PC-3 (cell line): ENCODE results near the gene CYP27C1. TPM values are rescaled to one million over a fixed set of nuclear protein-coding genes. Genes with fewer than 3 reads are reported as not detected.

ENCODE experiments used
- ATAC-seq: fragments of 200-7000 bp; cut with Tn5 transposase; 2 replicates; pipeline ENCODE4 v1.9.1; 2020; ENCODE audit warnings: mild to moderate bottlenecking, moderate library complexity
- BruUV-seq: library from RNA; stranded (reverse); fragments of 400-500 nt; replicated peaks from 2 replicates; lab custom pipeline; 2021; lab: Mats Ljungman, UMichigan
- CTCF ChIA-PET: fragments of 300-600 bp; sonication (Branson Sonifier 250); formaldehyde crosslinking; loops from one replicate; lab custom pipeline; 2022; ENCODE audit warnings: antibody characterized with exemption; lab: Charles Lee
- POLR2A ChIA-PET: fragments of 300-600 bp; sonication (Branson Sonifier 250); formaldehyde crosslinking; loops from one replicate; lab custom pipeline; 2022; ENCODE audit warnings: antibody characterized with exemption; ENCODE audit not compliant: unreplicated experiment; lab: Charles Lee
- DNase-seq: peaks from one replicate; pipeline ENCODE4 v3.0.0-alpha.2; 2015
- H2AFZ ChIP-seq: fragments of 300-600 bp; sonication (generic); 2 replicates; pipeline ENCODE4 v1.6.0; 2016; ENCODE audit warnings: antibody characterized with exemption, low read length
- H3F3A ChIP-seq: fragments of 300-600 bp; sonication (generic); one replicate; pipeline ENCODE4 v1.6.0; 2017; ENCODE audit warnings: antibody characterized with exemption, low read length, control low read depth, mild to moderate bottlenecking; ENCODE audit not compliant: unreplicated experiment
- H3K27ac ChIP-seq: fragments of 300-600 bp; sonication (generic); 2 replicates; pipeline ENCODE4 v1.5.1; 2016; ENCODE audit warnings: mild to moderate bottlenecking, low read length
- H3K27me3 ChIP-seq: fragments of 300-600 bp; sonication (generic); 2 replicates; pipeline ENCODE4 v1.6.1; 2016; ENCODE audit warnings: low read length, mixed read lengths
- H3K36me3 ChIP-seq: fragments of 300-600 bp; sonication (generic); 2 replicates; pipeline ENCODE4 v1.6.1; 2016; ENCODE audit warnings: low read depth, mixed run types, low read length, mixed read lengths
- H3K4me1 ChIP-seq: fragments of 300-600 bp; sonication (generic); 2 replicates; pipeline ENCODE4 v1.5.1; 2016; ENCODE audit warnings: low read length; ENCODE audit not compliant: insufficient read depth
- H3K4me2 ChIP-seq: fragments of 300-600 bp; sonication (generic); 2 replicates; pipeline ENCODE4 v1.6.0; 2016; ENCODE audit warnings: low read length
- H3K4me3 ChIP-seq: fragments of 300-600 bp; sonication (generic); 2 replicates; pipeline ENCODE4 v1.5.1; 2016; ENCODE audit warnings: mild to moderate bottlenecking, low read length, mixed read lengths
- H3K79me2 ChIP-seq: fragments of 300-600 bp; sonication (generic); 2 replicates; pipeline ENCODE4 v1.6.1; 2017; ENCODE audit warnings: low read length, mixed read lengths
- H3K9ac ChIP-seq: fragments of 300-600 bp; sonication (generic); 2 replicates; pipeline ENCODE4 v1.6.0; 2016; ENCODE audit warnings: mild to moderate bottlenecking, low read length
- H3K9me2 ChIP-seq: fragments of 300-600 bp; sonication (generic); replicated peaks from 2 replicates; pipeline ENCODE4 v1.6.1; 2016; ENCODE audit warnings: mixed run types, low read length, mixed read lengths
- H3K9me3 ChIP-seq: fragments of 300-600 bp; sonication (generic); 2 replicates; pipeline ENCODE4 v1.6.1; 2016; ENCODE audit warnings: low read length, mixed read lengths
- H4K20me1 ChIP-seq: fragments of 300-600 bp; sonication (generic); 2 replicates; pipeline ENCODE4 v1.6.1; 2016; ENCODE audit warnings: low read length, mixed read lengths
- CTCF ChIP-seq: fragments of 300-600 bp; sonication (generic); conservative IDR thresholded peaks from 2 replicates; pipeline ENCODE4 v1.5.1; 2017; ENCODE audit warnings: antibody characterized with exemption, low read depth, mild to moderate bottlenecking, low read length
- EZH2 ChIP-seq: fragments of 300-600 bp; sonication (generic); IDR thresholded peaks from one replicate; pipeline ENCODE4 v1.6.1; 2017; ENCODE audit warnings: antibody characterized with exemption, mild to moderate bottlenecking, low read length; ENCODE audit not compliant: unreplicated experiment
- EZH2phosphoT487 ChIP-seq: fragments of 300-600 bp; sonication (generic); IDR thresholded peaks from 2 replicates; pipeline ENCODE4 v1.6.1; 2018; ENCODE audit warnings: mild to moderate bottlenecking, antibody characterized with exemption, low read length, borderline replicate concordance
- intact Hi-C: fragments of 100-400 bp; cut with micrococcal nuclease; formaldehyde crosslinking; loops from 2 replicates; pipeline ENCODE4 v1.9.0; 2023
- total RNA-seq: library from RNA; depleted of rRNA; stranded (reverse); fragments of >200 nt; gene quantifications from 2 replicates; pipeline ENCODE4 v1.2.3, GENCODE V29; 2014

The CYP27C1 gene
- total RNA-seq, 1 experiment from 2014 or later = 0.36 TPM

GRCh38 chr2:127208313-127208712 is 11.8 kb downstream of the CYP27C1 start:
- TF ChIP-seq EZH2phosphoT487 (no peak), CTCF (no peak), EZH2 (no peak)
- no peaks in the 10 kb centered on the region for H3K27me3 ChIP-seq
- no peak overlapping the region for H3K4me3 ChIP-seq
- H3K4me1 ChIP-seq = no peaks in the 10 kb centered on the region; the same call in 1 of the 2 replicates
- no peaks in the 10 kb centered on the region for H3K36me3 ChIP-seq
- ATAC-seq (no peak), DNase-seq (peak; percentile 39)
- H3K4me2 ChIP-seq = no peak overlapping the region
- BruUV-seq = no TSS peak
- CTCF ChIA-PET = no interaction called here
- POLR2A ChIA-PET = no interaction called here
- no peaks in the 10 kb centered on the region for H3F3A ChIP-seq
- no peak overlapping the region for H3K9ac ChIP-seq
- H4K20me1 ChIP-seq = no peaks in the 10 kb centered on the region
- intact Hi-C loops = no loop called here
- no peaks in the 10 kb centered on the region for H3K79me2 ChIP-seq
- H3K27ac ChIP-seq = no peak overlapping the region
- H3K9me2 ChIP-seq = no peaks in the 10 kb centered on the region
- H2AFZ ChIP-seq = no peak overlapping the region
- H3K9me3 ChIP-seq = no peaks in the 10 kb centered on the region

- DNase-seq = no peak
- Histone ChIP-seq H3K27me3 (no peaks in the 10 kb centered on the region), H3K4me2 (no peak overlapping the region), H4K20me1 (no peaks in the 10 kb centered on the region), H3K4me3 (no peak overlapping the region), H3F3A (no peaks in the 10 kb centered on the region), H2AFZ (no peak overlapping the region), H3K4me1 (no peaks in the 10 kb centered on the region; the same call in 1 of the 2 replicates), H3K9ac (no peak overlapping the region), H3K79me2 (no peaks in the 10 kb centered on the region), H3K9me3 (no peaks in the 10 kb centered on the region), H3K9me2 (no peaks in the 10 kb centered on the region), H3K36me3 (no peaks in the 10 kb centered on the region), H3K27ac (no peak overlapping the region)
- no peak for ATAC-seq
- intact Hi-C loops = no loop called here
- TF ChIP-seq EZH2phosphoT487 (no peak), EZH2 (no peak), CTCF (no peak)
- POLR2A ChIA-PET = no interaction called here
- CTCF ChIA-PET = no interaction called here
- no TSS peak for BruUV-seq
These were observed 14.6 kb downstream of the CYP27C1 start for GRCh38 chr2:127205218-127206125.

- no peaks in the 10 kb centered on the region for H3K9me2 ChIP-seq
- ChIA-PET CTCF (interaction anchor here (0.7 kb wide), 1 partner anchor 16 kb away, joined by 3 read pairs; no protein-coding TSS in a partner anchor), POLR2A (no interaction called here)
- TF ChIP-seq EZH2 (no peak), EZH2phosphoT487 (no peak), CTCF (peak; percentile 43; the same call in 1 of the 2 replicates)
- no peaks in the 10 kb centered on the region for H3K27me3 ChIP-seq
- no peaks in the 10 kb centered on the region for H4K20me1 ChIP-seq
- H3K4me2 ChIP-seq = no peak overlapping the region
- no peak overlapping the region for H3K27ac ChIP-seq
- no peaks in the 10 kb centered on the region for H3K36me3 ChIP-seq
- ATAC-seq (no peak), DNase-seq (no peak)
- H3K9ac ChIP-seq = no peak overlapping the region
- intact Hi-C loops = no loop called here
- no peaks in the 10 kb centered on the region for H3K4me1 ChIP-seq
- H3K79me2 ChIP-seq = no peaks in the 10 kb centered on the region
- H3F3A ChIP-seq = no peaks in the 10 kb centered on the region
- H3K4me3 ChIP-seq = no peak overlapping the region
- H2AFZ ChIP-seq = no peak overlapping the region
- BruUV-seq = no TSS peak
- no peaks in the 10 kb centered on the region for H3K9me3 ChIP-seq
These were observed 18.6 kb downstream of the CYP27C1 start for GRCh38 chr2:127201452-127201851.
